ENCODE data around the gene NADSYN1. TPM values are rescaled to one million over a fixed set of nuclear protein-coding genes. Genes with fewer than 3 reads are reported as not detected.

NADSYN1 gene
- total RNA-seq, 1 experiment from 2014 or later: 35.5 TPM

DNA sequence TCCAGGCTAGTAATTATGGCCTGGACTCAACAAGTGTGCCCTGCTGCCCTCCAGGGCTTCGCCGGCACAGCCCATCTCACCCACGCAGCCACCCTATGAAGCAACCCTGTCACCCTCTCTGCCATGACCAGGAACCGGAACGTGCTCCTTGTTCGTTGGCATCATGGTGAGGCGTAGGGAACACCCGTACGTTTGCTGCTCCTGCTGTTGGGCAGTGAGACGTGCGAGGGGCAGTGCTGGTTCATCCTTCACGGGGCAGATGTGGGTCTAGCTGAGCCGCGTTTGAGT is 20.7 kb downstream of the NADSYN1 start:
- no peak overlapping the region for H3K4me3 ChIP-seq (ENCODE audit: low read depth, low read length, poor library complexity, severe bottlenecking)
- POLR2A ChIA-PET (ENCODE audit: low non-redundant PET): no interaction called here
- no TSS peak for BruUV-seq (replicated peaks)
- no peak overlapping the region for H3K27ac ChIP-seq (ENCODE audit: low read depth, low read length, poor library complexity, severe bottlenecking)
- H3K9me3 ChIP-seq (ENCODE audit: low read depth, low read length, poor library complexity, severe bottlenecking): no peaks in the 10 kb centered on the region
- DNase-seq (ENCODE audit: low spot score): no peak
- no peaks in the 10 kb centered on the region for H3K27me3 ChIP-seq (replicated peaks; ENCODE audit: insufficient read depth, low read depth, low read length, poor library complexity)
- H3K4me1 ChIP-seq (ENCODE audit: insufficient read depth, low read length, poor library complexity, severe bottlenecking): no peaks in the 10 kb centered on the region
- intact Hi-C loops (cut with micrococcal nuclease; ENCODE audit: unreplicated experiment): no loop called here
- CTCF ChIA-PET: no interaction called here
- peaks cover 3% of the 10 kb centered on the region for H3K36me3 ChIP-seq (ENCODE audit: insufficient read depth, low read length, poor library complexity, severe bottlenecking)
- TF ChIP-seq, protein P1, sequence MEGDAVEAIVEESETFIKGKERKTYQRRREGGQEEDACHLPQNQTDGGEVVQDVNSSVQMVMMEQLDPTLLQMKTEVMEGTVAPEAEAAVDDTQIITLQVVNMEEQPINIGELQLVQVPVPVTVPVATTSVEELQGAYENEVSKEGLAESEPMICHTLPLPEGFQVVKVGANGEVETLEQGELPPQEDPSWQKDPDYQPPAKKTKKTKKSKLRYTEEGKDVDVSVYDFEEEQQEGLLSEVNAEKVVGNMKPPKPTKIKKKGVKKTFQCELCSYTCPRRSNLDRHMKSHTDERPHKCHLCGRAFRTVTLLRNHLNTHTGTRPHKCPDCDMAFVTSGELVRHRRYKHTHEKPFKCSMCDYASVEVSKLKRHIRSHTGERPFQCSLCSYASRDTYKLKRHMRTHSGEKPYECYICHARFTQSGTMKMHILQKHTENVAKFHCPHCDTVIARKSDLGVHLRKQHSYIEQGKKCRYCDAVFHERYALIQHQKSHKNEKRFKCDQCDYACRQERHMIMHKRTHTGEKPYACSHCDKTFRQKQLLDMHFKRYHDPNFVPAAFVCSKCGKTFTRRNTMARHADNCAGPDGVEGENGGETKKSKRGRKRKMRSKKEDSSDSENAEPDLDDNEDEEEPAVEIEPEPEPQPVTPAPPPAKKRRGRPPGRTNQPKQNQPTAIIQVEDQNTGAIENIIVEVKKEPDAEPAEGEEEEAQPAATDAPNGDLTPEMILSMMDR (conservative IDR thresholded peaks at IDR 0.05; ENCODE audit: low read depth, low read length): no peak

DNA sequence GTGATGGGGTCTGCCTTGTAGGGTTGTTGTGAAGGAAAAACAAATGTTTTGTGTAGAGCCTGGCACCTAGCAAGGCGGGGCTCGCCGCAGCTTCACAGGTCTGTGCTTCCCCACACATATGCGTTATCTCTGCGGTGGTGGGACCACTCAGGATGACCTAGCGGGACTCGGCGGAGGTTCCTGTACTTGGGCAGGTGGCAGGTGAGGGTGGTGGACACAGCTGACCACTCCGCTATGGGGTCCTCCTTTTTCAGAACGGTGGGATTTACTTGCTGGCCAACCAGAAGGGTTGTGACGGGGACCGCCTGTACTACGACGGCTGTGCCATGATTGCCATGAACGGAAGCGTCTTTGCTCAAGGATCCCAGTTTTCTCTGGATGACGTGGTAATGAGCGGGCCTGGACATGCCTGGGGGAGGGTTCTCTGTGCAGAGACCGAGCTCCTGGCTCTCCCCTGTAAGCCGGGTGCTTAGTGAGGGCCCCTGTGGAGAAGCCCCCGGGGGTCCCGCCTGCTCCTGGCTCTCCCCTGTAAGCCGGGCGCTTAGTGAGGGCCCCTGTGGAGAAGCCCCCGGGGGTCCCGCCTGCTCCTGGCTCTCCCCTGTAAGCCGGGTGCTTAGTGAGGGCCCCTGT is 21.3 kb downstream of the NADSYN1 start:
- Histone ChIP-seq H3K9me3 (ENCODE audit: low read depth, low read length, poor library complexity, severe bottlenecking) (no peaks in the 10 kb centered on the region), H3K27ac (ENCODE audit: low read depth, low read length, poor library complexity, severe bottlenecking) (no peak overlapping the region), H3K4me1 (ENCODE audit: insufficient read depth, low read length, poor library complexity, severe bottlenecking) (no peaks in the 10 kb centered on the region), H3K4me3 (ENCODE audit: low read depth, low read length, poor library complexity, severe bottlenecking) (no peak overlapping the region), H3K27me3 (replicated peaks; ENCODE audit: insufficient read depth, low read depth, low read length, poor library complexity) (no peaks in the 10 kb centered on the region), H3K36me3 (ENCODE audit: insufficient read depth, low read length, poor library complexity, severe bottlenecking) (peaks cover 3% of the 10 kb centered on the region)
- TF ChIP-seq, protein P1 (conservative IDR thresholded peaks at IDR 0.05; ENCODE audit: low read depth, low read length): no peak
- TF ChIP-seq EZH2 (IDR thresholded peaks at IDR 0.05; ENCODE audit: borderline replicate concordance, low read depth, low read length, poor library complexity, severe bottlenecking): no peak
- ChIA-PET POLR2A (ENCODE audit: low non-redundant PET) (no interaction called here), CTCF (no interaction called here)
- intact Hi-C loops (cut with micrococcal nuclease; ENCODE audit: unreplicated experiment): no loop called here
- DNase-seq (ENCODE audit: low spot score): no peak
- BruUV-seq (replicated peaks): no TSS peak

DNA sequence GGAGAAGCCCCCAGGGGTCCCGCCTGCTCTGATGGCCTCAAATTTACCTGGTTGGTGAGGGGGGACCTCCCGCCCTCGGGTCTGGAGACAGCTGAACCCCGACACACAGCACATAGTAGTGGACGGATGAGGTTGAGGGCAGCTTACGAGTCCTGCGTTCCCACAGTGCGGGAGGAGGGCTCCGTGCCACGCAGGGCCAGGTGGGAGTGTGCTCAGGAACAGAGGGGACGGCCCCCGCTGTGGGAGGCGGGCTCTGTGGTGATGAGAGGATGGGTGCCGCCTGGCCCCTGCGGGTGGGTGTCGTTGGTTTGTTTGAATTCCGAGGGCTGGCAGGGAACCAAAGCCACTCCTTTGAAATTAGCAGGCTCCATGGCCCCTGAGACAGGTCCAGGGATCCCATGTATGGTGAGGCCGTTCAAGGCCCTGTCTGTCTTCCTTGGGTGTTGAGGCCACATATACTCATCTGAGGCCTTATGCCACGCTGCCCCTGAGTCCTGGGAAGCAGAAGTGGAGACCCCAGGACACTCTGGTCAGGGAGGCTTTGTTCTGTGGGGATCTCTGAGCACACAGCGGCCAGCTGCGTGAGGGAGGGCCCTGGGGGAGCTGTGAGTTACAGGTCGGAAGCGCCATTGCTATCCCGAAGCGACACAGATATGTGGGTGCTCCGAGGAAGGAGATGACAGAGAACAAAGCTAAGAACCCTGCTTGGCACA is 21.9 kb downstream of the NADSYN1 start:
- peaks cover 3% of the 10 kb centered on the region for H3K36me3 ChIP-seq (ENCODE audit: insufficient read depth, low read length, poor library complexity, severe bottlenecking)
- BruUV-seq (replicated peaks): no TSS peak
- TF ChIP-seq EZH2 (IDR thresholded peaks at IDR 0.05; ENCODE audit: borderline replicate concordance, low read depth, low read length, poor library complexity, severe bottlenecking): no peak
- TF ChIP-seq, protein P1 (conservative IDR thresholded peaks at IDR 0.05; ENCODE audit: low read depth, low read length): no peak
- ChIA-PET CTCF (no interaction called here), POLR2A (ENCODE audit: low non-redundant PET) (no interaction called here)
- H3K4me3 ChIP-seq (ENCODE audit: low read depth, low read length, poor library complexity, severe bottlenecking): no peak overlapping the region
- no peaks in the 10 kb centered on the region for H3K27me3 ChIP-seq (replicated peaks; ENCODE audit: insufficient read depth, low read depth, low read length, poor library complexity)
- H3K27ac ChIP-seq (ENCODE audit: low read depth, low read length, poor library complexity, severe bottlenecking): no peak overlapping the region
- H3K4me1 ChIP-seq (ENCODE audit: insufficient read depth, low read length, poor library complexity, severe bottlenecking): no peaks in the 10 kb centered on the region
- no peaks in the 10 kb centered on the region for H3K9me3 ChIP-seq (ENCODE audit: low read depth, low read length, poor library complexity, severe bottlenecking)
- intact Hi-C loops (cut with micrococcal nuclease; ENCODE audit: unreplicated experiment): no loop called here
- no peak for DNase-seq (ENCODE audit: low spot score)
